HS-27A (cell line): Measurements from ENCODE around the gene TMEM184B.
"Not testable (repeated sequence)": the region's sequence is repeated elsewhere in the genome, so short reads cannot be mapped to it uniquely, and the experiment has no call there.

ENCODE experiments used
- DNase-seq: peaks from one replicate; pipeline ENCODE4 v3.0.0-alpha.2; 2012; ENCODE audit warnings: low read depth, missing footprints

TMEM184B gene

GRCh38 chr22:38177926-38178604 lies 94.7 kb downstream of the TMEM184B start:
- peak; percentile 62 for DNase-seq

GRCh38 chr22:38177571-38177925 lies 95.3 kb downstream of the TMEM184B start:
- DNase-seq = not testable (repeated sequence)

GRCh38 chr22:38177044-38177443 lies 95.8 kb downstream of the TMEM184B start:
- no peak for DNase-seq

- DNase-seq = no peak
These were observed 96.6 kb downstream of the TMEM184B start for GRCh38 chr22:38176170-38176741.

- no peak for DNase-seq
These were observed 97.3 kb downstream of the TMEM184B start for GRCh38 chr22:38175206-38176118.

GRCh38 chr22:38174626-38175025 lies 98.2 kb downstream of the TMEM184B start:
- DNase-seq = no peak

- no peak for DNase-seq
These were observed 99.2 kb downstream of the TMEM184B start for GRCh38 chr22:38173641-38173906.

GRCh38 chr22:38172832-38173640 lies 99.8 kb downstream of the TMEM184B start:
- no peak for DNase-seq

GRCh38 chr22:38171927-38172831 lies 100.6 kb downstream of the TMEM184B start:
- no peak for DNase-seq

GRCh38 chr22:38170469-38170868 lies 102.3 kb downstream of the TMEM184B start:
- DNase-seq = no peak
